GM12892 (cell line): Measurements from ENCODE around the gene RGS17.

ENCODE experiments used
- POLR2A ChIP-seq: IDR thresholded peaks from 2 replicates; pipeline ENCODE4 v1.6.1; 2011; ENCODE audit warnings: low read depth, low read length, control low read depth
- POLR2AphosphoS5 ChIP-seq: IDR thresholded peaks from 2 replicates; pipeline ENCODE4 v1.6.1; 2011; ENCODE audit warnings: low read depth, low read length, control low read depth

GRCh38 chr6:153063936-153064335 lies 67.1 kb downstream of the RGS17 start:
- no peak for TF ChIP-seq POLR2A
- TF ChIP-seq POLR2AphosphoS5 = no peak
